HG02763 (cell line): ENCODE measurements around the gene ELAC2.

Experiments
- ATAC-seq: cut with Tn5 transposase; IDR thresholded peaks from one replicate; pipeline ENCODE4 v1.9.1; 2021; ENCODE audit warnings: mild to moderate bottlenecking, moderate library complexity; ENCODE audit not compliant: unreplicated experiment

The ELAC2 gene

GRCh38 chr17:12955521-12955920 lies 62.3 kb downstream of the ELAC2 start:
- no peak for ATAC-seq

- ATAC-seq: no peak
Measured at GRCh38 chr17:12953156-12953555, 64.7 kb downstream of the ELAC2 start.

GRCh38 chr17:12952012-12952411 lies 65.8 kb downstream of the ELAC2 start:
- no peak for ATAC-seq

GRCh38 chr17:12947047-12947446 lies 70.8 kb downstream of the ELAC2 start:
- no peak for ATAC-seq
